Measurements from ENCODE around the gene NUDT14. TPM values are rescaled to one million over a fixed set of nuclear protein-coding genes. Genes with fewer than 3 reads are reported as not detected.
A peak's percentile ranks its signal among the peaks of the same experiment; 100 is the strongest.

The NUDT14 gene
- total RNA-seq, 1 experiment from 2014 or later = 50.8 TPM

GRCh38 chr14:105224845-105225570 lies 43.9 kb upstream of the NUDT14 start:
- ChIA-PET POLR2A (ENCODE audit: unreplicated experiment) (no interaction called here), CTCF (no interaction called here)
- no peaks in the 10 kb centered on the region for H3K27me3 ChIP-seq (ENCODE audit: low read length)
- H3K9ac ChIP-seq (ENCODE audit: low read length) = no peak overlapping the region
- no peak overlapping the region for H3K27ac ChIP-seq (ENCODE audit: low read length)
- H3K79me2 ChIP-seq (ENCODE audit: low read length) = no peaks in the 10 kb centered on the region
- no peaks in the 10 kb centered on the region for H4K20me1 ChIP-seq (ENCODE audit: low read length)
- no peak overlapping the region for H3K4me3 ChIP-seq (ENCODE audit: low read length)
- TF ChIP-seq EZH2 (IDR thresholded peaks at IDR 0.05; ENCODE audit: low read length, unreplicated experiment) = no peak
- TF ChIP-seq, protein P1, sequence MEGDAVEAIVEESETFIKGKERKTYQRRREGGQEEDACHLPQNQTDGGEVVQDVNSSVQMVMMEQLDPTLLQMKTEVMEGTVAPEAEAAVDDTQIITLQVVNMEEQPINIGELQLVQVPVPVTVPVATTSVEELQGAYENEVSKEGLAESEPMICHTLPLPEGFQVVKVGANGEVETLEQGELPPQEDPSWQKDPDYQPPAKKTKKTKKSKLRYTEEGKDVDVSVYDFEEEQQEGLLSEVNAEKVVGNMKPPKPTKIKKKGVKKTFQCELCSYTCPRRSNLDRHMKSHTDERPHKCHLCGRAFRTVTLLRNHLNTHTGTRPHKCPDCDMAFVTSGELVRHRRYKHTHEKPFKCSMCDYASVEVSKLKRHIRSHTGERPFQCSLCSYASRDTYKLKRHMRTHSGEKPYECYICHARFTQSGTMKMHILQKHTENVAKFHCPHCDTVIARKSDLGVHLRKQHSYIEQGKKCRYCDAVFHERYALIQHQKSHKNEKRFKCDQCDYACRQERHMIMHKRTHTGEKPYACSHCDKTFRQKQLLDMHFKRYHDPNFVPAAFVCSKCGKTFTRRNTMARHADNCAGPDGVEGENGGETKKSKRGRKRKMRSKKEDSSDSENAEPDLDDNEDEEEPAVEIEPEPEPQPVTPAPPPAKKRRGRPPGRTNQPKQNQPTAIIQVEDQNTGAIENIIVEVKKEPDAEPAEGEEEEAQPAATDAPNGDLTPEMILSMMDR (conservative IDR thresholded peaks at IDR 0.05; ENCODE audit: low read depth, low read length) = no peak
- no peak for TF ChIP-seq EZH2phosphoT487 (IDR thresholded peaks at IDR 0.05; ENCODE audit: borderline replicate concordance, low read length)
- no peak for ATAC-seq
- peaks cover 11% of the 10 kb centered on the region for H3K4me1 ChIP-seq (ENCODE audit: insufficient read depth, low read length)
- DNase-seq = peak; percentile 43
- H3F3A ChIP-seq (ENCODE audit: low read length, unreplicated experiment) = no peaks in the 10 kb centered on the region
- no peak overlapping the region for H2AFZ ChIP-seq (ENCODE audit: low read length)
- H3K4me2 ChIP-seq (ENCODE audit: low read length) = no peak overlapping the region
- no peaks in the 10 kb centered on the region for H3K9me2 ChIP-seq (replicated peaks; ENCODE audit: low read length)
- no TSS peak for BruUV-seq (replicated peaks)
- no peaks in the 10 kb centered on the region; the same call in 1 of the 2 replicates for H3K36me3 ChIP-seq (ENCODE audit: low read depth, low read length)
- intact Hi-C loops (cut with micrococcal nuclease) = no loop called here
- no peaks in the 10 kb centered on the region for H3K9me3 ChIP-seq (ENCODE audit: low read length)

- intact Hi-C loops (cut with micrococcal nuclease) = no loop called here
- ChIA-PET CTCF (no interaction called here), POLR2A (ENCODE audit: unreplicated experiment) (no interaction called here)
- H3K4me2 ChIP-seq (ENCODE audit: low read length) = no peak overlapping the region
- H3K79me2 ChIP-seq (ENCODE audit: low read length) = no peaks in the 10 kb centered on the region
- TF ChIP-seq, protein P1 (conservative IDR thresholded peaks at IDR 0.05; ENCODE audit: low read depth, low read length) = no peak
- no peak for TF ChIP-seq EZH2 (IDR thresholded peaks at IDR 0.05; ENCODE audit: low read length, unreplicated experiment)
- TF ChIP-seq EZH2phosphoT487 (IDR thresholded peaks at IDR 0.05; ENCODE audit: borderline replicate concordance, low read length) = no peak
- no peaks in the 10 kb centered on the region for H3F3A ChIP-seq (ENCODE audit: low read length, unreplicated experiment)
- no peaks in the 10 kb centered on the region for H3K27me3 ChIP-seq (ENCODE audit: low read length)
- H3K36me3 ChIP-seq (ENCODE audit: low read depth, low read length) = no peaks in the 10 kb centered on the region; the same call in 1 of the 2 replicates
- no peak for ATAC-seq
- no TSS peak for BruUV-seq (replicated peaks)
- H3K27ac ChIP-seq (ENCODE audit: low read length) = peak overlapping the region; percentile 9; the same call in 1 of the 2 replicates
- no peak for DNase-seq
- H3K4me1 ChIP-seq (ENCODE audit: insufficient read depth, low read length) = peaks cover 11% of the 10 kb centered on the region
- H2AFZ ChIP-seq (ENCODE audit: low read length) = no peak overlapping the region
- no peaks in the 10 kb centered on the region for H4K20me1 ChIP-seq (ENCODE audit: low read length)
- no peak overlapping the region for H3K4me3 ChIP-seq (ENCODE audit: low read length)
- H3K9ac ChIP-seq (ENCODE audit: low read length) = no peak overlapping the region
- H3K9me3 ChIP-seq (ENCODE audit: low read length) = no peaks in the 10 kb centered on the region
- no peaks in the 10 kb centered on the region for H3K9me2 ChIP-seq (replicated peaks; ENCODE audit: low read length)
Measured at GRCh38 chr14:105223770-105224544, 42.8 kb upstream of the NUDT14 start.

All from PC-3 (cell line).